Measurements from ENCODE around the gene RPRD1A.

DNA sequence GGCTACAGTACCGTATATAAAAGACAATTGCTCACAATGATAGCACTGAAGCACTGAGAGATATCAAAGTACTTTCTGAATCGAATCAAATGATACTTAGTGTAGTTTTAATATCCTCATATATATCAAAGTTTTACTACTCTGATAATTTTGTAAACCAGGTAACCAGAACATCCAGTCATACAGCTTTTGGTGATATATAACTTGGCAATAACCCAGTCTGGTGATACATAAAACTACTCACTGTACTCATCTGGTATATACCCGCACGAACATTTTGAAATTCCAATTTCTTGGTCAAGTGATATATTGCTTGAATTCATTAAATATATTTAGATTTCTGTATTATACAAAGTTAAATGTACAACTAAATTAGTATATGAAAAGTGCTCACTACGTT is 41.2 kb upstream of the RPRD1A start:
- TF ChIP-seq EZH2 (IDR thresholded peaks at IDR 0.05; ENCODE audit: borderline replicate concordance, low read depth, low read length, poor library complexity, severe bottlenecking), result no peak
- TF ChIP-seq, protein P1, sequence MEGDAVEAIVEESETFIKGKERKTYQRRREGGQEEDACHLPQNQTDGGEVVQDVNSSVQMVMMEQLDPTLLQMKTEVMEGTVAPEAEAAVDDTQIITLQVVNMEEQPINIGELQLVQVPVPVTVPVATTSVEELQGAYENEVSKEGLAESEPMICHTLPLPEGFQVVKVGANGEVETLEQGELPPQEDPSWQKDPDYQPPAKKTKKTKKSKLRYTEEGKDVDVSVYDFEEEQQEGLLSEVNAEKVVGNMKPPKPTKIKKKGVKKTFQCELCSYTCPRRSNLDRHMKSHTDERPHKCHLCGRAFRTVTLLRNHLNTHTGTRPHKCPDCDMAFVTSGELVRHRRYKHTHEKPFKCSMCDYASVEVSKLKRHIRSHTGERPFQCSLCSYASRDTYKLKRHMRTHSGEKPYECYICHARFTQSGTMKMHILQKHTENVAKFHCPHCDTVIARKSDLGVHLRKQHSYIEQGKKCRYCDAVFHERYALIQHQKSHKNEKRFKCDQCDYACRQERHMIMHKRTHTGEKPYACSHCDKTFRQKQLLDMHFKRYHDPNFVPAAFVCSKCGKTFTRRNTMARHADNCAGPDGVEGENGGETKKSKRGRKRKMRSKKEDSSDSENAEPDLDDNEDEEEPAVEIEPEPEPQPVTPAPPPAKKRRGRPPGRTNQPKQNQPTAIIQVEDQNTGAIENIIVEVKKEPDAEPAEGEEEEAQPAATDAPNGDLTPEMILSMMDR (conservative IDR thresholded peaks at IDR 0.05; ENCODE audit: low read depth, low read length), result no peak

All from A673 (cell line).